ENCODE measurements around the gene ILF3.

The ILF3 gene
- long read RNA-seq, full-length matches to known transcripts: 94 of 497 reads
- long read RNA-seq, partial matches to known transcripts: 277 of 497 reads
- long read RNA-seq, other reads (novel, unspliced or antisense): 126 of 497 reads

- H3K4me3 ChIP-seq (replicated peaks; ENCODE audit: insufficient read depth, low read length): peak within 1 kb of the TSS; percentile 87
- H3K27me3 ChIP-seq (ENCODE audit: insufficient read depth, poor library complexity, severe bottlenecking): no peaks in the 10 kb centered on the region
- H3K27ac ChIP-seq (replicated peaks): peak within 1 kb of the TSS; percentile 95
- TF ChIP-seq POLR2AphosphoS5 (IDR thresholded peaks at IDR 0.05; ENCODE audit: low read depth) (peak; percentile 91), GABPA (IDR thresholded peaks at IDR 0.05; ENCODE audit: low read depth) (no peak), SPI1 (IDR thresholded peaks at IDR 0.05; ENCODE audit: borderline replicate concordance, low read depth) (peak; percentile 15; the same call in 1 of the 2 replicates), CTCF (IDR thresholded peaks at IDR 0.05; ENCODE audit: insufficient read depth, low read length) (no peak)
- TF ChIP-seq, protein P1, sequence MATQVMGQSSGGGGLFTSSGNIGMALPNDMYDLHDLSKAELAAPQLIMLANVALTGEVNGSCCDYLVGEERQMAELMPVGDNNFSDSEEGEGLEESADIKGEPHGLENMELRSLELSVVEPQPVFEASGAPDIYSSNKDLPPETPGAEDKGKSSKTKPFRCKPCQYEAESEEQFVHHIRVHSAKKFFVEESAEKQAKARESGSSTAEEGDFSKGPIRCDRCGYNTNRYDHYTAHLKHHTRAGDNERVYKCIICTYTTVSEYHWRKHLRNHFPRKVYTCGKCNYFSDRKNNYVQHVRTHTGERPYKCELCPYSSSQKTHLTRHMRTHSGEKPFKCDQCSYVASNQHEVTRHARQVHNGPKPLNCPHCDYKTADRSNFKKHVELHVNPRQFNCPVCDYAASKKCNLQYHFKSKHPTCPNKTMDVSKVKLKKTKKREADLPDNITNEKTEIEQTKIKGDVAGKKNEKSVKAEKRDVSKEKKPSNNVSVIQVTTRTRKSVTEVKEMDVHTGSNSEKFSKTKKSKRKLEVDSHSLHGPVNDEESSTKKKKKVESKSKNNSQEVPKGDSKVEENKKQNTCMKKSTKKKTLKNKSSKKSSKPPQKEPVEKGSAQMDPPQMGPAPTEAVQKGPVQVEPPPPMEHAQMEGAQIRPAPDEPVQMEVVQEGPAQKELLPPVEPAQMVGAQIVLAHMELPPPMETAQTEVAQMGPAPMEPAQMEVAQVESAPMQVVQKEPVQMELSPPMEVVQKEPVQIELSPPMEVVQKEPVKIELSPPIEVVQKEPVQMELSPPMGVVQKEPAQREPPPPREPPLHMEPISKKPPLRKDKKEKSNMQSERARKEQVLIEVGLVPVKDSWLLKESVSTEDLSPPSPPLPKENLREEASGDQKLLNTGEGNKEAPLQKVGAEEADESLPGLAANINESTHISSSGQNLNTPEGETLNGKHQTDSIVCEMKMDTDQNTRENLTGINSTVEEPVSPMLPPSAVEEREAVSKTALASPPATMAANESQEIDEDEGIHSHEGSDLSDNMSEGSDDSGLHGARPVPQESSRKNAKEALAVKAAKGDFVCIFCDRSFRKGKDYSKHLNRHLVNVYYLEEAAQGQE (IDR thresholded peaks at IDR 0.05; ENCODE audit: insufficient replicate concordance, low read depth): peak; percentile 68
- peak; percentile 100 for DNase-seq (ENCODE audit: low read depth in 1 of 2, low spot score in 1 of 2)
These were observed at the start of gene ILF3 for GRCh38 chr19:10653732-10654609. Gene ILF3 (plus strand): TSS chr19:10654346. CDS start chr19:10670606, 16,260 bp downstream.

GRCh38 chr19:10604460-10604980, 49.6 kb upstream of the ILF3 start:
- H3K27ac ChIP-seq (replicated peaks): peak overlapping the region; percentile 79
- no peaks in the 10 kb centered on the region for H3K27me3 ChIP-seq (ENCODE audit: insufficient read depth, poor library complexity, severe bottlenecking)
- H3K4me3 ChIP-seq (replicated peaks; ENCODE audit: insufficient read depth, low read length): no peak overlapping the region
- TF ChIP-seq GABPA (IDR thresholded peaks at IDR 0.05; ENCODE audit: low read depth) (no peak), SPI1 (IDR thresholded peaks at IDR 0.05; ENCODE audit: borderline replicate concordance, low read depth) (peak; percentile 40; the same call in 1 of the 2 replicates)
- peak in 1 of 2 experiments; percentile 39 for DNase-seq (ENCODE audit: low read depth in 1 of 2, low spot score in 1 of 2)

DNA sequence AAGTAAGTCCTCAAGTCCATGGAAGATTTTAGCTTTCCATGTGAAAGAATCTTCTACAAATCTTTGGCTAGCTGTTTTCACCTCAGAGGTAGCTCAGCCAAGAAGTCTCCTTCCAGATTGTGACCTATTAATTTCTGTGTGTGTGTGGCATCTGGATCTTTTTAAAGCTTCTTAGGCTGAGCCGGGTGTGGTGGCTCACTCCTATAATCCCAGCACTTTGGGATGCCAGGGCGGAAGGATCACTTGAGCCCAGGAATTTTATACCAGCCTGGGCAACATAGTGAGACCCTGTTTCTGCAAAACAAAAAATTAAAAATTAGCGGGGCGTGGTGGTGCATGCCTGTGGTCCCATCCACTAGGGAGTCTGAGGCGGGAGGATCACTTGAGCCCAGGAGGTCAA, 42.2 kb upstream of the ILF3 start:
- H3K27me3 ChIP-seq (ENCODE audit: insufficient read depth, poor library complexity, severe bottlenecking): no peaks in the 10 kb centered on the region
- no peak for TF ChIP-seq CTCF (IDR thresholded peaks at IDR 0.05; ENCODE audit: insufficient read depth, low read length)
- TF ChIP-seq POLR2AphosphoS5 (IDR thresholded peaks at IDR 0.05; ENCODE audit: low read depth): no peak
- TF ChIP-seq, protein P1 (IDR thresholded peaks at IDR 0.05; ENCODE audit: insufficient replicate concordance, low read depth): no peak
- TF ChIP-seq GABPA (IDR thresholded peaks at IDR 0.05; ENCODE audit: low read depth): no peak
- no peak for TF ChIP-seq SPI1 (IDR thresholded peaks at IDR 0.05; ENCODE audit: borderline replicate concordance, low read depth)
- H3K4me3 ChIP-seq (replicated peaks; ENCODE audit: insufficient read depth, low read length): no peak overlapping the region
- no peak for DNase-seq (ENCODE audit: low read depth in 1 of 2, low spot score in 1 of 2)
- H3K27ac ChIP-seq (replicated peaks): no peak overlapping the region

DNA sequence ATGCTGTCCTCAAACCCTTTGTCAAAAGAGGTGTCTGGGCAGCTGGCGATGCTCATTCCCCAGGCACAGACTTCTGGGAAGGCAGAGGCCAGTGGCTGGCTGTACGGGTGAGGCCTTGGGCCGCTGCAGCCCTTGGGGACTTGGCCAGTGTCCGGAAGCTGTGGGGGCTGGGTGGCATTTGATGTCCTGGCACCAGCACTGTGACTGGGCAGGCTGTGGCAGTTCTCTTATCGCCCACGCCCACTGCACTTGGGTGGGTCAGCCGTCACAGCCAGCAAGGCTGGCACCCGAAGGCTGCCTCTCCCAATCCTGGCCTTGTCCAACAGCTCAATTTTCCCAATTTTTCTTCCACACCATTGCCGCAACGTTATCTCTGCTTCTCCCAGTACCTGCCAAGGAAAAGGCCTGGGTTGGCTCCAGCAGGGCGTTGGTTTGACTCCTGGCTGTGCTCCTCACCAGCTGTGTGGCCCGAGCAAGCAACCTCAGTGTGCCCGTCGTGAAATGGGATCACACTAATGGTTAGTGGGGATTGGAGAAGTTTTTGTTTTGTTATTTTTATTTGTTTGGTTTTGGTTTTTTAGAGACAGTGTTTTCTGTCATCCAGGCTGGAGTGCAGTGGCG, 41.5 kb upstream of the ILF3 start:
- no peak overlapping the region for H3K27ac ChIP-seq (replicated peaks)
- H3K4me3 ChIP-seq (replicated peaks; ENCODE audit: insufficient read depth, low read length): no peak overlapping the region
- DNase-seq (ENCODE audit: low read depth in 1 of 2, low spot score in 1 of 2): no peak
- TF ChIP-seq CTCF (IDR thresholded peaks at IDR 0.05; ENCODE audit: insufficient read depth, low read length): no peak
- no peak for TF ChIP-seq SPI1 (IDR thresholded peaks at IDR 0.05; ENCODE audit: borderline replicate concordance, low read depth)
- TF ChIP-seq, protein P1 (IDR thresholded peaks at IDR 0.05; ENCODE audit: insufficient replicate concordance, low read depth): no peak
- TF ChIP-seq GABPA (IDR thresholded peaks at IDR 0.05; ENCODE audit: low read depth): no peak
- no peak for TF ChIP-seq POLR2AphosphoS5 (IDR thresholded peaks at IDR 0.05; ENCODE audit: low read depth)
- H3K27me3 ChIP-seq (ENCODE audit: insufficient read depth, poor library complexity, severe bottlenecking): no peaks in the 10 kb centered on the region
